HAP-1 (cell line): Measurements from ENCODE around the gene TGM5.
"Not testable (repeated sequence)": the region's sequence is repeated elsewhere in the genome, so short reads cannot be mapped to it uniquely, and the experiment has no call there.

ENCODE experiments used
- DNase-seq, 2 experiments: peaks; one replicate each; pipeline ENCODE4 v3.0.0-alpha.2; 2016 to 2020; ENCODE audit warnings: low spot score in 2 of 2
- H3K27me3 ChIP-seq: fragments of 250-450 bp; sonication (Bioruptor Pico); 2 replicates; pipeline ENCODE4 v1.5.1; 2020; ENCODE audit warnings: low read depth, mild to moderate bottlenecking, moderate library complexity
- H3K36me3 ChIP-seq: fragments of 250-450 bp; sonication (Bioruptor Pico); replicated peaks from 2 replicates; pipeline ENCODE4 v1.5.1; 2020; ENCODE audit warnings: mild to moderate bottlenecking
- H3K4me1 ChIP-seq: fragments of 250-450 bp; sonication (Bioruptor Pico); 2 replicates; pipeline ENCODE4 v1.5.1; 2020; ENCODE audit warnings: mild to moderate bottlenecking
- H3K4me3 ChIP-seq: fragments of 250-450 bp; sonication (Bioruptor Pico); 2 replicates; pipeline ENCODE4 v1.5.1; 2020; ENCODE audit warnings: mild to moderate bottlenecking, moderate library complexity
- H3K9me3 ChIP-seq: fragments of 250-450 bp; sonication (Bioruptor Pico); 2 replicates; pipeline ENCODE4 v1.5.1; 2020; ENCODE audit warnings: mild to moderate bottlenecking, moderate library complexity
- in situ Hi-C: fragments of 300-500 bp; cut with MboI; formaldehyde crosslinking; loops from 3 replicates; pipeline ENCODE4 v1.14.3; 2020; ENCODE audit warnings: low sequenced_read_pairs, inconsistent platforms, mixed read lengths

TGM5 gene

GRCh38 chr15:43198556-43198955 is 68.2 kb downstream of the TGM5 start:
- in situ Hi-C loops, H3K9me3 ChIP-seq, DNase-seq, H3K4me1 ChIP-seq, H3K4me3 ChIP-seq, H3K27me3 ChIP-seq: not testable (repeated sequence)
- H3K36me3 ChIP-seq = peaks cover 15% of the 10 kb centered on the region

GRCh38 chr15:43197773-43198172 is 69.0 kb downstream of the TGM5 start:
- in situ Hi-C loops = not testable (repeated sequence)

GRCh38 chr15:43196760-43197548 is 69.8 kb downstream of the TGM5 start:
- Histone ChIP-seq H3K4me1 (no peaks in the 10 kb centered on the region), H3K4me3 (no peak overlapping the region), H3K9me3 (no peaks in the 10 kb centered on the region), H3K27me3 (no peaks in the 10 kb centered on the region; the same call in 1 of the 2 replicates), H3K36me3 (peaks cover 28% of the 10 kb centered on the region)
- in situ Hi-C loops = no loop called here
- DNase-seq = no peak

More at GRCh38 chr15:43197773-43198172, 69.0 kb downstream of the TGM5 start:
- H3K36me3 ChIP-seq = peaks cover 20% of the 10 kb centered on the region
- not testable (repeated sequence) for H3K4me1 ChIP-seq, DNase-seq, H3K9me3 ChIP-seq, H3K27me3 ChIP-seq, H3K4me3 ChIP-seq

- in situ Hi-C loops = no loop called here
Observed at GRCh38 chr15:43194795-43195194, 71.9 kb downstream of the TGM5 start.

GRCh38 chr15:43193710-43194109 is 73.0 kb downstream of the TGM5 start:
- Histone ChIP-seq H3K27me3 (no peaks in the 10 kb centered on the region), H3K4me3 (no peak overlapping the region), H3K36me3 (peaks cover 43% of the 10 kb centered on the region), H3K4me1 (no peaks in the 10 kb centered on the region), H3K9me3 (no peaks in the 10 kb centered on the region)
- in situ Hi-C loops = no loop called here
- DNase-seq = no peak

More at GRCh38 chr15:43194795-43195194, 71.9 kb downstream of the TGM5 start:
- Histone ChIP-seq H3K9me3 (no peaks in the 10 kb centered on the region), H3K27me3 (no peaks in the 10 kb centered on the region), H3K4me3 (no peak overlapping the region), H3K4me1 (no peaks in the 10 kb centered on the region), H3K36me3 (peaks cover 35% of the 10 kb centered on the region)
- no peak for DNase-seq

- DNase-seq = no peak
- no peak overlapping the region for H3K4me3 ChIP-seq
- peaks cover 45% of the 10 kb centered on the region for H3K36me3 ChIP-seq
- H3K4me1 ChIP-seq = peaks cover 7% of the 10 kb centered on the region; the same call in 1 of the 2 replicates
- H3K27me3 ChIP-seq = no peaks in the 10 kb centered on the region
- in situ Hi-C loops = no loop called here
- H3K9me3 ChIP-seq = no peaks in the 10 kb centered on the region
Observed at GRCh38 chr15:43190178-43190577, 76.5 kb downstream of the TGM5 start.

GRCh38 chr15:43189296-43189695 is 77.4 kb downstream of the TGM5 start:
- no peak for DNase-seq

GRCh38 chr15:43187544-43188155 is 79.1 kb downstream of the TGM5 start:
- H3K9me3 ChIP-seq = no peaks in the 10 kb centered on the region
- no peak overlapping the region for H3K4me3 ChIP-seq
- no peaks in the 10 kb centered on the region for H3K27me3 ChIP-seq
- peak in 1 of 2 experiments; percentile 55 for DNase-seq
- in situ Hi-C loops = no loop called here
- H3K36me3 ChIP-seq = peaks cover 33% of the 10 kb centered on the region
- peaks cover 10% of the 10 kb centered on the region for H3K4me1 ChIP-seq

More at GRCh38 chr15:43189296-43189695, 77.4 kb downstream of the TGM5 start:
- in situ Hi-C loops = no loop called here
- Histone ChIP-seq H3K4me3 (no peak overlapping the region), H3K4me1 (peaks cover 10% of the 10 kb centered on the region), H3K9me3 (no peaks in the 10 kb centered on the region), H3K27me3 (no peaks in the 10 kb centered on the region), H3K36me3 (peaks cover 41% of the 10 kb centered on the region)

GRCh38 chr15:43186003-43186353 is 80.8 kb downstream of the TGM5 start:
- DNase-seq = no peak
- Histone ChIP-seq H3K9me3 (no peaks in the 10 kb centered on the region), H3K4me3 (peak overlapping the region; percentile 65), H3K4me1 (peaks cover 10% of the 10 kb centered on the region), H3K36me3 (peaks cover 24% of the 10 kb centered on the region), H3K27me3 (no peaks in the 10 kb centered on the region)
- in situ Hi-C loops = no loop called here

GRCh38 chr15:43185157-43186002 is 81.3 kb downstream of the TGM5 start, which contains the start of gene CCNDBP1:
Gene CCNDBP1 (plus strand): TSS chr15:43185403. CDS start chr15:43185499, 96 bp downstream.
- Histone ChIP-seq H3K4me1 (peaks cover 10% of the 10 kb centered on the region), H3K36me3 (peaks cover 24% of the 10 kb centered on the region), H3K4me3 (peak within 1 kb of the TSS; percentile 65), H3K27me3 (no peaks in the 10 kb centered on the region), H3K9me3 (no peaks in the 10 kb centered on the region)
- in situ Hi-C loops = no loop called here
- peak; percentile 91 to 100 for DNase-seq

GRCh38 chr15:43184407-43185124 is 82.2 kb downstream of the TGM5 start:
- no peak overlapping the region for H3K4me3 ChIP-seq
- no peaks in the 10 kb centered on the region for H3K27me3 ChIP-seq
- no peaks in the 10 kb centered on the region for H3K9me3 ChIP-seq
- H3K4me1 ChIP-seq = peaks cover 10% of the 10 kb centered on the region
- H3K36me3 ChIP-seq = peaks cover 17% of the 10 kb centered on the region
- in situ Hi-C loops = no loop called here
- no peak for DNase-seq

- no peaks in the 10 kb centered on the region for H3K27me3 ChIP-seq
- H3K4me1 ChIP-seq = peaks cover 10% of the 10 kb centered on the region
- H3K36me3 ChIP-seq = peaks cover 12% of the 10 kb centered on the region; the same call in 1 of the 2 replicates
- DNase-seq = no peak
- no peak overlapping the region for H3K4me3 ChIP-seq
- in situ Hi-C loops = no loop called here
- no peaks in the 10 kb centered on the region for H3K9me3 ChIP-seq
Observed at GRCh38 chr15:43183270-43183669, 83.5 kb downstream of the TGM5 start.
